DMS114 treated with DMSO at 0.1 percent for 48 hours (cell line): ENCODE data around the gene CISD1.
A peak's percentile ranks its signal among the peaks of the same experiment; 100 is the strongest.
"Not testable (repeated sequence)": the region's sequence is repeated elsewhere in the genome, so short reads cannot be mapped to it uniquely, and the experiment has no call there.

ENCODE experiments used
- DNase-seq: peaks from one replicate; lab custom pipeline; 2025; ENCODE audit not compliant: unreplicated experiment; lab: John Stamatoyannopoulos, UW

CISD1 gene

DNA sequence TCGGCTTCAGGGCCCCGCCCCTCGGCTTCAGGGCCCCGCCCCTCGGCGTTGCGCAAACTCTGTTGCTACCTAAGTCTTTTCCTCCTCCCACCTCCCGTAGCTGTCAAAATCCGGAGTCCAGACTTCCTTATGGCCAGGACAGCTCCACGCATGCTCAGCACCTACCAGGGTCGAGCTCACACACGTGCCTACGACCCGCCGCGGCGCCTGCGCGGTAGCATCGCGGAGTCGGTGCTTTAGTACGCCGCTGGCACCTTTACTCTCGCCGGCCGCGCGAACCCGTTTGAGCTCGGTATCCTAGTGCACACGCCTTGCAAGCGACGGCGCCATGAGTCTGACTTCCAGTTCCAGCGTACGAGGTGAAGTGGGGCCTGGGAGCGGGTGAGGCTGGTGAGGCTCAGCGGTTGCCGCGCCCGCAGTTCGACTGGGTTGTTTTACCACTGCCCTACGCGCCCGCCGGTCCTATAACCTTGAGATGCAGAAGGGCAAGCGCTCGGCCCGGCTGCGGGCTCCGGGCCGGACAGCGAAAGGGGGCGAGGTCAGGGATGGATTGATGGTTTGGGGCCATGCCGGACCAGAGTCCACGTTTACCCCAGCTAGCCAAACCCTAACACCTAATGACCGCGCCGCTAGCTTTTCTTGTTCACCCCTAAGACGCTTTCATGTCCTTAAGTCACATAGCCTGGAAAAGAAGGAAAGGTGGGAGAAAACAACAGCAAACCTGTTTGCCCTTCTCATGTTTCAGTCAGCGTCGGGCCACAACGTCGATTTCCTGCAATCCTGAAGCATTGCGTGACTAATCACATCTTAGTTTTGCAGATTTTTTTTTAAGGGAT is at the start of gene CISD1:
Gene CISD1 (plus strand): TSS at position 217 of the 836 bp plus-strand sequence. CDS start 112 bp downstream, at position 329.
- peak; percentile 97 for DNase-seq

DNA sequence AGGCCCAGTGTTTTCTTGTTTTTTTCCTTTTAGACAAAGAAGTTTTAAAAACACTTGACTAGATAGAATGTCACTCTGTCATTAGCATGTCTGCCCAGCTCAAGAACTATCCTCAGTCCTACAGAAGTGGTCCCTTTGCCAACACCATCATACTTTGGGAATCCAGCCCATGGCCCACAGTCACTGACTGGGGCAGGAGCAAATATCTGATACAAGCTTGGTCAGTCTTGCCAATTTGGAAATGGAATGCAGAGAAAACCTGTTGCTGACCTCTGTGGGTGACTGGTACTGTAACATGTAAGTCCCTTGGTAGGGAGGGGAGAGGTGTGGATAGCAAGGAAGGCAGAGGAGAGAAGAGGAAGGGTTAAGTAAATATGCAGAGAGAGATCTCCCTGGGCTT is 49.1 kb upstream of the CISD1 start:
- no peak for DNase-seq

DNA sequence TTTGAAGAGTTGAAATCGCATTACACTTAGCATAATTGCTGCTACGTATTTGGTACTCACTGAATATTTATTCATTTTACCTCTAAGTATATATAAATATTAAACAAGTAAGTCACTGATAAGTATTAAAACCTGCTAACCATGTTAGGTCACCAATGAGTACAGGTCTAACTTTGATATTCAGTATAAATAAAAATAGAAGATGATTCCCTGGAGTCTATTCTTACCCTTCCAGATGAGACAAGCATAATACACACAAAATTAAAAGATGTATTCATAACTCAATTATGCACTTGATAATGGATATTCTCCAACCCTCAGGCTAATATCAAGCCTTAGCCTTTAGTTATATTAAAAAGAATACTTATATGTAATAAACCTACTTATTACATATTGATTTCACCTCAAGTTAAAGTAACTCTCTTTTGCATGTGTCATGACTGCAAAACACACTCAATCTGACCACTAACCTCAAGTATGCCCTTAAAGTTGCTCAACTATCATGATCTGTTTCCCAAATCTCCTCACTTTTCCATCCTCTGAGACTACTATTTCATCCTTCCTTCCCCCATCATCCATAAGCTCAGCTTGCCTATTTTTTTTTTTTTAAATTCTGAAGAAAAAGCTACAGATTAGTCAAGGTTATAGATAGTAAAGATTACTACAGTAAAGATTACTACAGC is 48.1 kb upstream of the CISD1 start:
- DNase-seq: no peak

DNA sequence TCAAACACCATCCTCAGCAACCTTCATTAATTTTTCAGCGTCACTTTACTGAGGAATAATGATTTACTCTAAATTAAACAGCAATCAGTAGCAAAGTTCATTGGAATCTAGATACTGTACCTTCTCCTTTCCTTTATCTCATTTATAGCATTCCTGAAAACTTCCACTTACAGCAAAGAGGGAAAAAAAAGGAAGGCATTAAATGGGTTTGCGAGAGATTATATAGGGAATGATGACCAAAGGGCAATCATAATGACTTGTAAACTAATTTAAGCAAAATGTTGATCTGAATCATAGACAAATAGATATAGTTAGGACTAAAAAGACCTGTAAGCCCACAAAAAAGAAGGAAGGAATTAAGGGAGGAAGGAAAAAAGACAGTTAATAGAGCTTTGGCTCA is 43.3 kb upstream of the CISD1 start:
- no peak for DNase-seq

DNA sequence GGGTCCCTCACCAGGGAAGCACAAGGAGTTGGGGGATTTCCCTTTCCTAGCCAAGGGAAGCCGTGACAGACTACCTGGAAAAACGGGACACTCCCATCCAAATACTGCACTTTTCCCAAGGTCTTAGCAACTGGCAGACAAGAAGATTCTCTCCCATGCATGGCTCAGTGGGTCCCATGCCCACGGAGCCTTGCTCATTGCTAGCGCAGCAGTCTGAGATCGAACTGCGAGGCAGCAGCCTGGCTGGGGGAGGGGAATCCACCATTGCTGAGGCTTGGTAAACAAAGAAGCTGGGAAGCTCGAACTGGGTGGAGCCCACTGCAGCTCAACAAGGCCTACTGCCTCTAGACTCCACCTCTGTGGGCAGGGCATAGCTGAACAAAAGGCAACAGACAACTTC is 39.1 kb upstream of the CISD1 start:
- not testable (repeated sequence) for DNase-seq

DNA sequence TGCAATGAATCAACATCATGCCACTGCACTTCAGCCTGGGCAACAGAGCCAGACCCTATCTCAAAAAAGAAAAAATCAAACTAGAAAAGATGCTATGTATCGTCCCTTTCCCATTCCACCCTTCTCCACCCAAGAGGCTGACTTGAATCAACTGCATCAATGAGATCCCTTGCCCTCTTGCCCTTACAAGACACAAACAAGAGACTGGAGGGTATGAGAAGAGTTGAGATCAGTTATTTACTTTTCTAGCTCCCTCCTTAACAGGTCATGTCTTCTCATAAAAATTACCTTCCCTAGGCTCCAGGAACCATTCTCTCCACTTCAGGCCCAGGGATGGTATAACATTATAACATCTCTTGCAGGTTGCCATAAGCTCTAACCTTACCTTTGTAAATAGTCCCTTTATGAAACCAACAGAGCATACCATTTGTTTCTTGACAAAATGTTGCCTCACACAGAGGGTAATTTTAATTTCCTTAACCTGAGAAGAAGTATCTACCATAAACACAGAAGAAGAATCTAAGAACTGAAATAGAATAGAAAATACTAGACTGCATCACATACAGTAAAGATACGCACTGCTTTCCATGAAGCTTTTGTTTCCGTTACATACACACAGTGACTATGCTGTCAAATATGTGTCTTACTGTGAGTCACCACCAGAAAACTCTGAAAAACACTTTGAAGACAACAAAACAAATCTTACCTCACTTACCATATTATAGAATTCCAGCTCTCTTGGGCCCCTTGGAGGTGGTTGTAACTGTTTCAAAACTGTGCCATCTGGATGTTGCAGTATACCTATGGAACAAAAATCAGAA is 31.7 kb upstream of the CISD1 start:
- DNase-seq: no peak

DNA sequence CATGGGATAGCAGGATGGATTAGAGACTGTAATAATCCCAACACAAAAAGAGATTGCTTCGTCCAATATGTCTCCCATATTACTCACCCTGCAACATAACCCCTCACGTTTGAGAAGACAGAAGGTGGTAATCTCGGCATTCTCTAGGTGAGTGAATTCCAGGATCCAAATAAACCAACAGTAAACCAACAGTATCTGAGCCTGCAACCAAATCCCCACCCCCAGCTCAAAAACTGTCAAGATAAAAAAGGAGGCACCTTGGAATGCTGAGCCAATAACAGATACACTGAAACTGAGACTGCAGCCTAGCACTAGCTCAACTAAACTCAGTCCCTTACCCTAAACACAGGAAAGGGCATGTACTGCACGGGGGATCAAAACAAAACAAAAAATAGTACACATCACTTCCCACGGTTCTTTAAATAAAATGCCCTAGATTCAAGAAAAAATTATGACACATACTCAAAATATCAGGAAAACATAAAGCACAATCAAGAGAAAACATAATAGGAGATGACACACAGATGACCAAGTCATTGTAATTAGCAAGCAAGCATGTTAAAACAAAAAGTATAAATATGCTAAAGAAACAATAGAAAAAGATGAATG is 29.3 kb upstream of the CISD1 start:
- no peak for DNase-seq

DNA sequence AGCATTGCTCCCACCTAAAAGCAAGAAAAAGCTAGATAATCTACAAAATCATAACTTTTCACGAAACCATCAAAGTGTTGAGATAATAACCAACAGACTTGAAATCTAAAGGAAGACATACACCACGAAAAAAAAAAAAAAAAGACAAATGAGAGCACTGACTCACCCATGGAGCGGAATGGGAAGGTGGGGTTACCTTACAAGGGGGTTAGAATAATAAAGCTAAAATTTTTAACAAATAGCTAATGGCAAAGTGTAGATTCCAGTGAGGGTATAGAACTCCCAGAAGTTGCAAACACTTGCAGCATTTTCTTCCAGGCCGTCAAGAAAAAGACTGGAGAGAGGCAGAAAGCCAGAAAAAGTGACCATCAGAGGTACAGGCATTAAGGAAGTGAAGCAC is 28.4 kb upstream of the CISD1 start:
- no peak for DNase-seq

DNA sequence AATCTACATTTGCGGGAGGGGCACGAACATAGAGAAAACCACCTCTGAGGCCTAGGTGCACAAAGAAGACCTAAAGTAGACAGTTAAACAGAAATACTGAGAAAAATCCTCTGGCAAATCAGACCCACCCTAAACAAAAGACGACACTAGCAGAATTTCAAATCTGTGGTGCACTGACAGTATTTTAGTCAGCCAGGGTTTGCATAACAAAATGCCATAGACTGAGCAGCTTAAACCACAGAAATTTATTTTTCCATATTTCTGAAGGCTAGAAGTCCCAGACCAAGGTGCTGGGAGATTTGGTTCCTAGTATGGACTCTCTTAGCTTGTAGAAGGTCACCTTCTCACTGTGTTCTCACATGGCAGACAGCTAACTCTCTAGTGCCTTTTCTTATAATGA is 27.6 kb upstream of the CISD1 start:
- DNase-seq: no peak

DNA sequence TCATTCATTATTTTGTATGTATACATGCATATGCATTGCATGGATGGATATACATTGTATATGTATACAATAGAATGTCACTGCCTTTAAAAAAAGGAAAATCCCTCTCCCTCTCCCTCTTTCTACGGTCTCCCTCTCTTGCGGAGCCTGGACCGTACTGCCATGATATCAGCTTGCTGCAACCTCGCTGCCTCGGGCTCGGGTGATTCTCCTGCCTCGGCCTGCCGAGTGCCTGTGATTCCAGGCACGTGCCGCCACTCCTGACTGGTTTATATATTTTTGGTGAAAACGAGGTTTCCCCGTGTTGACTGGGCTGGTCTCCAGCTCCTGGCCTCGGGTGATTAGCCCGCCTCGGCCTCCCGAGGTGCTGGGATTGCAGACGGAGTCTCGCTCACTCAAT is 25.7 kb upstream of the CISD1 start:
- DNase-seq: no peak

DNA sequence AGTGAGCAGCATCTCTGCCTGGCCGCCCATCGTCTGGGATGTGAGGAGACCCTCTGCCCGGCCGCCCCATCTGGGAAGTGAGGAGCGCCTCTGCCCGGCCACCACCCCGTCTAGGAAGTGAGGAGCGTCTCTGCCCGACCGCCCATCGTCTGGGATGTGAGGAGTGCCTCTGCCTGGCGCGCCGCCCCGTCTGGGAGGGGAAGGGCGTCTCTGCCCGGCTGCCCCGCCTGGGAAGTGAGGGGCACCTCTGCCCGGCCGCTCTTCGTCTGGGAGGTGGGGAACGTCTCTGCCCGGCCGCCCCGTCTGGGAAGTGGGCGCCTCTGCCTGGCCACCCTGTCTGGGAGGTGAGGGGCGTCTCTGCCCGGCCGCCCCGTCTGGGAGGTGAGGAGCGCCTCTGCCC is 25.2 kb upstream of the CISD1 start:
- DNase-seq: not testable (repeated sequence)

DNA sequence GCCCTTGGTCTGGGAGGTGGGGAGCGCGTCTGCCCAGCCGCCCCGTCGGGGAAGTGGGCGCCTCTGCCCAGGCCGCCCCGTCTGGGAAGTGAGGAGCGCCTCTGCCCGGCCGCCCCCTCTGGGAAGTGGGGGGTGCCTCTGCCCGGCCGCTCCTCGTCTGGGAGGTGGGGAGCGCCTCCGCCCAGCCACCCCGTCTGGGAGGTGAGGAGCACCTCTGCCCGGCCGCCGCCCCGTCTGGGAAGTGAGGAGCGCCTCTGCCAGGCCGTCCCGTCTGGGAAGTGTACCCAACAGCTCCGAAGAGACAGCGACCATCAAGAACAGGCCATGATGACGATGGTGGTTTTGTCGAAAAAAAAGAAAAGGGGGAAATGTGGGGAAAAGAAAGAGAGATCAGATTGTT is 24.7 kb upstream of the CISD1 start:
- not testable (repeated sequence) for DNase-seq

DNA sequence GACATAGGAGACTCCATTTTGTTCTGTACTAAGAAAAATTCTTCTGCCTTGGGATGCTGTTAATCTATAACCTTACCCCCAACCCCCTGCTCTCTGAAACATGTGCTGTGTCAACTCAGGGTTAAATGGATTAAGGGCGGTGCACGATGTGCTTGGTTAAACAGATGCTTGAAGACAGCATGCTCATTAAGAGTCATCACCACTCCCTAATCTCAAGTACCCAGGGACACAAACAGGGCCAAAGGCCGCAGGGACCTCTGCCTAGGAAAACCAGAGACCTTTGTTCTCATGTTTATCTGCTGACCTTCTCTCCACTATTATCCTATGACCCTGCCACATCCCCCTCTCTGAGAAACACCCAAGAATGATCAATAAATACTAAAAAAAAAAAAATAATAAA is 24.3 kb upstream of the CISD1 start:
- DNase-seq: not testable (repeated sequence)

DNA sequence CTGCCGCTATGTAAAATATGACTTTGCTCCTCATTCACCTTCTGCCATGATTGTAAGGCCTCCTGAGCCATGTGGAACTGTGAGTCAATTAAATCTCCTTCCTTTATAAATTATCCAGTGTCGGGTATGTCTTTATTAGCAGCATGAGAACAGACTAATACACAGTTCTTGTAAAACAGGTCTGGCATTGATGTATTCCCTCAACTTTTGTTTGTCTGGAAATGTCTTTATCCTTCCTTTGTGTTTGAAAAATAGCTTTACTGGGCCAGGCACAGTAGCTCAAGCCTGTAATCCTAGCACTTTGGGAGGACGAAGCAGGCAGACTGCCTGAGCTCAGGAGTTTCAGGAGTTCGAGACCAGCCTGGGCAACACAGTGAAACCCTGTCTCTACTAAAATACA is 15.8 kb upstream of the CISD1 start:
- DNase-seq: no peak

DNA sequence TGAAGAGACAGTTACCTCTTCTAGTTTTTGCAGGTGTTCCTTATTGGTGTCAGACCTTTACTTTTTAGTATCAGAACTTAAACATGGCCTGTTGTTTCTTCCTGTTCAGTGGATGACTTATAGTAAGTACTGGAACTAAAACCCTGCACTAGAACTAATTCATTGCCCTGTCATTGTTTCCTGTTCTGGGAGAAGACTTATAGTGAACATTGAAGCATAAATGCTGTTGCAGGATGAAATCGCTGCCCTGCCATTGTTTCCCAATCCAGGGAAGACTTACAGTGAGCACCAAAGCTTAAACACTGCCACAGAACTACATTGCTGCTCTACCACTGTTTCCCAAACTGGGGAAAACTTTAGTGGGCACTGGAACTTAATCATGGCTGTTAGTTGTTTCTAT is 14.3 kb upstream of the CISD1 start:
- DNase-seq: no peak

DNA sequence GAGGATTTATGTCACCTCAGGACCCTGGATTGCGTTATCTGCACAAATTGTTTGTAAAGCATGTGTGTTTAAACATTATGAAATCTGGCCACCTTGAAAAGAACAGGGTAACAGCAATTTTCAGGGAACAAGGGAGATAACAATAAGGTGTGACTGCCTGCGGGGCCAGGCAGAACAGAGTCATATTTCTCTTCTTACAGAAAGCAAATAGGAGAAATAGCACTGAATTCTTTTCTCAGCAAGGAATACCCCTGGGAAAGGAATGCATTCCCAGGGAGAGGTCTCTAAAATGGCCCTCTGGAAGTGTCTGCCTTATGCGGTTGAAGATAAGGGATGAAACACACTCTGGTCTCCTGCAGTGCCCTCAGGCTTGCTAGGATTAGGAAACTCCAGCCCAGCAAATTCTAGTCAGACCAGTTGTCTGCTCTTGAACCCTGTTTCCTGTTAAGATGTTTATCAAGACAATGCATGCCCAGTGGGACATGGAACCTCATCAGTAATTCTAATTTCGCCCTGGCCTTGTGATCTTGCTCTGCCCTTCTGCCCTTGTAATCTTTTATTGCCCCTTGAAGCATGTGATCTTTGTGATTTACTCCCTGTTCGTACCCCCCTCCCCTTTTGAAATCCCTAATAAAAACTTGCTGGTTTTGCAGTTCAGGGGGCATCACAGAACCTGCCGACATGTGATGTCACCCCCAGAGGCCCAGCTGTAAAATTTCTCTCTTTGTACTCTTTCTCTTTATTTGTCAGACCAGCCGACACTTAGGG is 12.8 kb upstream of the CISD1 start:
- DNase-seq: not testable (repeated sequence)

DNA sequence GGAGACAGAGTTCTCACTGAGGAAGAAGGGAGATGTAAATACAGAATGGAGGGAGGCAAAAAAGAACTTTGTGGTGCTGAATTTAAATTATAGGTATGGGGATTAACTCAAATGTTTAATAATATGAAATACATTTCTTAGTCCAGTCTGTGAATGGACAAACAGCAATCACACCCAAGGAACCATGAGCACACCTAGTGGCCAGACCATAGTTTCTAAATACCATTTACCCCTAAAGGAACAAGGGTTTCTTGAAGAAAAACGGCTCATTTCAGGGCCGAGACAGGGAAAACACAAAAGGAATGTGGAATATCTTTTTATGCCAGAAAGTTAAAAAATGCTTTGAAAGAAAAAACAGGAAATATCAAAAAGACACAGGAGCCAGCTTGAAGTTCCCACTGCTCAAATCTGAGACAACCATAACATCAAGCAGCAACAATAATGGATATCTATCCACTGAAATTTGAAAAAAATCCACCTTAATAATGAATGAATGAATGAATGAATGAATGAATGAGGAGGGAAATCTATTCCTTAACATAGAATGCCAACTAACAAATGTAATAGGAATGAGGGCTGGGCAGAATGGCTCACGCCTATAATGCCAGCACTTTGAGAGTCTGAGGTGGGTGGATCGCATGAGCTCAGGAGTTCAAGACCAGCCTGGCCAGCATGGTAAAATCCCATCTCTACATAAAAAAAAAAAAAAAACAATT is 9.8 kb upstream of the CISD1 start:
- no peak for DNase-seq

DNA sequence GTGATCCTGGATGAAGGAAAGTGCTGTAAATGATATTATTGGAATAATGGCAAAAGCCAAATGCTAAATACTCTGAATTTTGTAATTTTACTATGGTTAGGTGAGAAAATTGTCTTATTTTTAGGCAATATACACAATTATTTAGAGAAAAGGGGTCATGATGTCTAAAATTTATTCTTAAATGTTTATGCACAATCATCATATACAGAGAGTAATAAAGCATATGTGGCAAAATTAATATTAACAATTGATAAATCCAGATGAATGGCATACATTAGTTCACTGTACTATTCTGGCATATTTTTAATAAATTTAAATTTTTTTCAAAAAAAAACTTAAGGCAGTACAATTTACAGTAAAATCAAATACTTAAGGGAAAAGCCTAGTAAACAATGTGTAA is 8.6 kb upstream of the CISD1 start:
- no peak for DNase-seq

DNA sequence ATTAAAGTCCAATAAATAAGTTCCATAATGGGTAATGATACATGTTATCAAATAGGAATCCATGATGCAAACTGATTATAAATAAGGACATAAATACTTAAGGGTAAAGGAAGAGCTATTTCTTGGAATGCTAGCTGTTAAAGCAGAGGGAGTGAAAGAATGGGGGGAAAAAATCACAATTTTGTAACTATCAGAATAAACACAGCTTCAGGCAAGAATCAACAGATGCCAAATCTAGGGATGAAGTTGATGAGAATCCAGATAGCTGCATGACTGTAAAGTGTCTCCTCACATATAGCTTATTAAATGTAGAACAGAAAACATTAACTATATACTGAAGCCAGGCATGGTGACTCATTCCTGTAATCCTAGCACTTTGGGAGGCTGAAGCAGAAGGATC is 6.2 kb upstream of the CISD1 start:
- no peak for DNase-seq

DNA sequence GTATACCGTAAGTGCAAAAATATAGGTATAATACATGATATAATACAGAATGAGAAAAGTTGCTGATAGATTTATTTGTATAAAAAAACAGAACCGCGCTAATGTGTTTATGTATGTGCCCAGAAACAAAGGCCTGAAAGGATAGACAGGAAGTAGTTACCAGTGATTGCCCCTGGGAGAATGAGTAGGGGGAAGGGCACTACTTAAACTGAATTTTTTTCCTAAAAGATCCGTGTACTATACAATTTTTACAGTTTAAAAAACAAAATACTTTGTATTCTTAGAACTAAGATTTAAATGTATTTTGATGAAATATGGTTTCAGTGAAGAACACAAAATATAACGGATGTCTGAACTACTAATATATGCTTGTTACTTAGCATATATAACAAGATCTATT is 4.2 kb upstream of the CISD1 start:
- no peak for DNase-seq
